Stomach (tissue), 4 donors: ENCODE measurements around the gene MED13L.

Experiments
- CTCF ChIP-seq, 7 experiments: fragments of 450-650 bp in 4 of 7; fragments of 200-600 bp in 3 of 7; sonication (generic) in 3 of 7; IDR thresholded peaks; one replicate each; pipeline ENCODE4 v1.5.1; 2016 to 2019; ENCODE audit warnings: antibody characterized with exemption in 7 of 7, control low read depth in 2 of 7, mild to moderate bottlenecking in 1 of 7
- EP300 ChIP-seq: sonication (generic); formaldehyde crosslinking; IDR thresholded peaks from one replicate; pipeline ENCODE4 v1.6.1; 2017; ENCODE audit warnings: antibody characterized with exemption
- POLR2A ChIP-seq, 4 donors: fragments of 450-650 bp; IDR thresholded peaks; one replicate each; pipeline ENCODE4 v1.6.1; 2016; ENCODE audit warnings: antibody characterized with exemption in 4 of 4, control low read depth in 2 of 4, mild to moderate bottlenecking in 1 of 4, moderate library complexity in 1 of 4
- POLR2AphosphoS5 ChIP-seq, 3 donors: sonication (generic); formaldehyde crosslinking; IDR thresholded peaks; one replicate each; pipeline ENCODE4 v1.6.1; 2016; ENCODE audit warnings: antibody characterized with exemption in 3 of 3

- TF ChIP-seq POLR2AphosphoS5 (IDR thresholded peaks at IDR 0.05) (no peak), CTCF (IDR thresholded peaks at IDR 0.05) (no peak), POLR2A (IDR thresholded peaks at IDR 0.05) (no peak), EP300 (no peak)
These were observed 115.9 kb downstream of the MED13L start for GRCh38 chr12:116161588-116161987.
